GM23248 (cell line): Measurements from ENCODE around the gene PLXDC2. TPM values are rescaled to one million over a fixed set of nuclear protein-coding genes. Genes with fewer than 3 reads are reported as not detected.

ENCODE experiments used
- DNase-seq: peaks from one replicate; pipeline ENCODE4 v3.0.0-alpha.2; 2015
- H2AFZ ChIP-seq: fragments of 200-600 bp; sonication (generic); 2 replicates; pipeline ENCODE4 v1.6.1; 2016; ENCODE audit warnings: antibody characterized with exemption
- H3F3A ChIP-seq: fragments of 200-600 bp; sonication (generic); 2 replicates; pipeline ENCODE4 v1.6.1; 2016; ENCODE audit warnings: mild to moderate bottlenecking, antibody characterized with exemption, mixed run types; ENCODE audit not compliant: insufficient read depth
- H3K27ac ChIP-seq: fragments of 200-600 bp; sonication (generic); 2 replicates; pipeline ENCODE4 v1.5.1; 2016; ENCODE audit warnings: mild to moderate bottlenecking
- H3K27me3 ChIP-seq: fragments of 200-600 bp; sonication (generic); replicated peaks from 2 replicates; pipeline ENCODE4 v1.6.1; 2016; ENCODE audit warnings: mild to moderate bottlenecking; ENCODE audit not compliant: insufficient read depth
- H3K36me3 ChIP-seq: fragments of 200-600 bp; sonication (generic); 2 replicates; pipeline ENCODE4 v1.6.1; 2016; ENCODE audit warnings: low read depth, mild to moderate bottlenecking
- H3K4me1 ChIP-seq: fragments of 200-600 bp; sonication (generic); 2 replicates; pipeline ENCODE4 v1.6.1; 2016; ENCODE audit warnings: mild to moderate bottlenecking; ENCODE audit not compliant: insufficient read depth
- H3K4me2 ChIP-seq: fragments of 200-600 bp; sonication (generic); one replicate; pipeline ENCODE4 v1.6.1; 2016; ENCODE audit warnings: mild to moderate bottlenecking; ENCODE audit not compliant: unreplicated experiment
- H3K4me3 ChIP-seq: fragments of 200-600 bp; sonication (generic); 2 replicates; pipeline ENCODE4 v1.5.1; 2016; ENCODE audit warnings: mild to moderate bottlenecking
- H3K79me2 ChIP-seq: fragments of 200-600 bp; sonication (generic); 2 replicates; pipeline ENCODE4 v1.6.1; 2016; ENCODE audit warnings: mild to moderate bottlenecking; ENCODE audit not compliant: insufficient read depth
- H3K9ac ChIP-seq: fragments of 200-600 bp; sonication (generic); 2 replicates; pipeline ENCODE4 v1.6.1; 2016; ENCODE audit warnings: mild to moderate bottlenecking
- H3K9me2 ChIP-seq: fragments of 200-600 bp; sonication (generic); 2 replicates; pipeline ENCODE4 v1.6.1; 2016; ENCODE audit warnings: mixed run types, mild to moderate bottlenecking, moderate library complexity; ENCODE audit not compliant: insufficient read depth
- H3K9me3 ChIP-seq: fragments of 200-600 bp; sonication (generic); one replicate; pipeline ENCODE4 v1.6.1; 2017; ENCODE audit warnings: low read depth
- H4K20me1 ChIP-seq: fragments of 200-600 bp; sonication (generic); 2 replicates; pipeline ENCODE4 v1.6.0; 2016; ENCODE audit not compliant: insufficient read depth
- EZH2 ChIP-seq: fragments of 200-600 bp; sonication (generic); IDR thresholded peaks from 2 replicates; pipeline ENCODE4 v1.6.1; 2018; ENCODE audit warnings: antibody characterized with exemption, mild to moderate bottlenecking; ENCODE audit not compliant: insufficient read depth, poor library complexity, severe bottlenecking
- EZH2phosphoT487 ChIP-seq: fragments of 200-600 bp; sonication (generic); IDR thresholded peaks from 2 replicates; pipeline ENCODE4 v1.6.1; 2018; ENCODE audit warnings: antibody characterized with exemption, moderate library complexity, mild to moderate bottlenecking, low read depth; ENCODE audit not compliant: insufficient read depth
- WGBS, 2 experiments: methylation state at CpG; one replicate each; pipeline ENCODE4 v1.1.6; 2015 to 2017; ENCODE audit warnings: low lambda C conversion rate in 2 of 2, low coverage in 1 of 2; ENCODE audit errors: missing lambda C conversion rate in 2 of 2; 5-methylcytosine and 5-hydroxymethylcytosine counted together
- in situ Hi-C: fragments of 300-500 bp; cut with MboI; formaldehyde crosslinking; loops from 2 replicates; pipeline ENCODE4 v1.15.0; 2020
- polyA plus RNA-seq: library from polyadenylated mRNA; unstranded; fragments of >200 nt; fragmentation: Nextera tagmentation; extraction: Ambion mirVana; gene quantifications from 2 replicates; pipeline ENCODE4 v1.2.1, GENCODE V29; 2016
- total RNA-seq: library from RNA; depleted of rRNA; stranded (reverse); fragments of >200 nt; shearing (Covaris generic); gene quantifications from 2 replicates; pipeline ENCODE4 v1.2.3, GENCODE V29; 2014

Gene PLXDC2
- total and polyA plus RNA-seq, 2 experiments from 2014 or later = 0.81 to 2.3 TPM

DNA sequence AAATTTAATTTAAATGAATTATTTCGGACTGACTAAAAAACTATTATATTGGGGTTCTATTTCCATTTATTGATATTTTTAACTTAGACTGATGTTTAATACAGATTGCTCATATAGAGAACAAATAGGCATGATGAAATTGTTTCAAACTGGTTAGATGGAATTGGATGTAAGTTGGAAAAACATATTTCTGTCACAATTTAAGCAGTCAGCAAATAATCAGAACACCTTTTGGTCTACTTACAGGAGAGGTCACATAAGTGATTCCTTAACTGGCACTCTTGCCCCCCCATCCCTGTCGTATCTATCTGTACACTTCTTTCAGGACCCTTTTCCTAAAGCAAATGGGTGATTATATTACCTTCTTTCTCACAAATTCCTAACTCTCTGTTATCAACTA lies 138.4 kb downstream of the PLXDC2 start:
- 57 to 63% methylated on average over 2 of the region's 2 CpGs for WGBS, 2 experiments
- DNase-seq = no peak

DNA sequence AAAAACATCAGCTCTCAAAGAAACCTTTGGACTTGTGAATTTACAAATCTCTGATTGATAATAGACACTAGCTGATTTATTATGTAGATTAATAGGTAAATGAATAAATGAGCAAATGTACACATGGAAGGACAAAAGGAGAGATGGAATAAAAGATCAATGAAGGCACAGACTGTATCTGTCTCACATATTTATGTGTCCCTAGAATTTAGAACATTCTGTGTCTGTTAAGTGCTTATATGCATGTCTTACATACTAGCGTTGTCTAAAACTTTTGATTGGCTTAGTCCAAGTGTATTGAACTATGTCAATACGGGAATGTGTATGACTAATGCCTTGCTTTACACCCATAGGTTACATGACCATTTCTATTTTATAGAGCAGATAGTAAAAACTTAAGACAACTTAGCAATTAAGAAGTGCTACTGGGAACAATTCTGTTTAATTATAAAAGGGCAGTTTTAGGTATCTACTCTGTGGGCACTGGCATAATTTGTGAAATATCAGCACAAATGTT lies 140.3 kb downstream of the PLXDC2 start:
- no peak overlapping the region for H3K27ac ChIP-seq
- TF ChIP-seq EZH2phosphoT487 (no peak), EZH2 (no peak)
- H2AFZ ChIP-seq = no peak overlapping the region
- no peak overlapping the region for H3K4me2 ChIP-seq
- no peaks in the 10 kb centered on the region for H3K9me3 ChIP-seq
- no peak for DNase-seq
- in situ Hi-C loops = no loop called here
- no peaks in the 10 kb centered on the region for H3K4me1 ChIP-seq
- no peak overlapping the region for H3K9ac ChIP-seq
- no peaks in the 10 kb centered on the region for H4K20me1 ChIP-seq
- H3F3A ChIP-seq = no peaks in the 10 kb centered on the region
- H3K79me2 ChIP-seq = no peaks in the 10 kb centered on the region
- H3K9me2 ChIP-seq = no peaks in the 10 kb centered on the region
- no peaks in the 10 kb centered on the region for H3K36me3 ChIP-seq
- 66 to 79% methylated on average over 2 of the region's 2 CpGs for WGBS, 2 experiments
- H3K27me3 ChIP-seq = no peaks in the 10 kb centered on the region
- H3K4me3 ChIP-seq = no peak overlapping the region

More for the DNA sequence above, 138.4 kb downstream of the PLXDC2 start:
- in situ Hi-C loops = no loop called here
- Histone ChIP-seq H3K79me2 (no peaks in the 10 kb centered on the region), H3K27ac (no peak overlapping the region), H3K9ac (no peak overlapping the region), H3K9me2 (no peaks in the 10 kb centered on the region), H3K27me3 (no peaks in the 10 kb centered on the region), H2AFZ (no peak overlapping the region), H4K20me1 (no peaks in the 10 kb centered on the region), H3K4me2 (no peak overlapping the region), H3K9me3 (no peaks in the 10 kb centered on the region), H3K4me1 (no peaks in the 10 kb centered on the region), H3F3A (no peaks in the 10 kb centered on the region), H3K36me3 (no peaks in the 10 kb centered on the region), H3K4me3 (no peak overlapping the region)
- TF ChIP-seq EZH2phosphoT487 (no peak), EZH2 (no peak)

DNA sequence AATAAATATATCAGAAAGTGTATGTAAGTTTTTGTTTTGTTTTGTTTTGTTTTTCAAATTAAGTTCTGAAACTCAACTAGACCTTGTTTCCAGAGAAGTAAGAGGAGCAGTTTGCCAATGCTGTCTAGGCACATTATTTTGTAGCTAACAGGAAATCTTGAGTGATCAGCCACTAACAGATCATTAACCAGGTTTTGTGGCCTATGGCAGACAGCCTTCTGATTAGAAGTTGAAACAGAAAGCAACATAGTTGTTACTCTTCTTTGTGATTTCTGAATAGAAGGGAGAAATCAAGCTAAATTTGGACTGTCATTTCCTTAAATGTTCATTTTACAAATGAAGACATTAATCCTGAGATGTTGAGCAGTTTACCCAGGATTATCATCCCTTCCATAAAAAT lies 142.6 kb downstream of the PLXDC2 start:
- Histone ChIP-seq H3K9me2 (no peaks in the 10 kb centered on the region), H4K20me1 (no peaks in the 10 kb centered on the region), H2AFZ (no peak overlapping the region), H3K36me3 (no peaks in the 10 kb centered on the region), H3K9me3 (no peaks in the 10 kb centered on the region), H3F3A (no peaks in the 10 kb centered on the region), H3K9ac (no peak overlapping the region), H3K4me3 (no peak overlapping the region), H3K4me1 (no peaks in the 10 kb centered on the region), H3K4me2 (no peak overlapping the region), H3K79me2 (no peaks in the 10 kb centered on the region), H3K27me3 (no peaks in the 10 kb centered on the region), H3K27ac (no peak overlapping the region)
- no peak for DNase-seq
- in situ Hi-C loops = no loop called here
- TF ChIP-seq EZH2phosphoT487 = no peak
- TF ChIP-seq EZH2 = no peak

DNA sequence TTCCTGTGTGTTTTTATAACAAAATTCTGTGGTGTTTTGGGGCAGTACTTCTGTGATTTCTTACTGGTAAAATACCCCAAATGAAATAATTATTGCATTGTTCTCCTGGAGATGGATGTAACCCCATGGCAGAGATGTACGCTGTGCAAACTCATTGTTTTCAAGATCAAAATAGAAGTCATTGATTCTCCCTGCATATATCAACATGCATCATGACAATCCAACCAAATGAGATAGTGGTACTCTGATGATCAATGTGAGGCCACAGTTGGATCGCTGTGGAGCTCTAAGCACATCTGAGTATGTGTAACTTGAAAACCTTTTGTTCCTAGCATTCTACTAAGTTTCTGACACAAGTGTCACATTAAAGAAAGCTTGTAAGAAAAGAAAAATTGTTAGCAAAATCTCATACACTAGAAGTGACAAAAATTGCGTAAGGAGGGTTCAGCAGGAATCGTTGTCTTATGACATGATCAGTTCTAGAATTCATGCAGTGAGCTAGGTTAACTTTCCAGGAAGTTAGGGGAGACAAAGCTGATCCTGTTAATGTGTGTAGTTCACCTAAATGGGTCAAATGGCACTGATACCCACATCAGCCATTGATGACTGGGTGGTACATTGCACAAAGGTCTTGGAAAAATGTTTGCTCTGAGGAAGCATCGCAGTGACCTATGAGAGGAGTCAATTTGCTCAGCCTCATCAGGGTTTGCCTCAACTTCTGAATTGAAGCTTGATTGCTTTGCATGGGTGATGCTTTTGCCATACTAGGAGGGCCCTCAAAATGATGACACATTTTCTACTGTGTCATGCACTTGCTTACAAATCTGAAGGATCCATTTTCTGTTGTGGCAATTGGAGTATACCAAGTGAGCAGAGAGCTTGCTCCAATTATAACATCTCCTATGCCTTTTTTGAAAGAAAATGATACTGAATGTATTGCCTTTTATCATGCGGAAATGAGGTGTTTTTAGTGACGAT lies 145.1 kb downstream of the PLXDC2 start:
- no peak overlapping the region for H3K4me2 ChIP-seq
- H4K20me1 ChIP-seq = no peaks in the 10 kb centered on the region
- H3K4me1 ChIP-seq = no peaks in the 10 kb centered on the region
- no peak overlapping the region for H2AFZ ChIP-seq
- H3K79me2 ChIP-seq = no peaks in the 10 kb centered on the region
- H3K9me2 ChIP-seq = no peaks in the 10 kb centered on the region
- 74 to 80% methylated on average over 7 of the region's 7 CpGs for WGBS, 2 experiments
- in situ Hi-C loops = no loop called here
- TF ChIP-seq EZH2phosphoT487 (no peak), EZH2 (no peak)
- DNase-seq = no peak
- H3K27ac ChIP-seq = no peak overlapping the region
- no peaks in the 10 kb centered on the region for H3K27me3 ChIP-seq
- H3F3A ChIP-seq = no peaks in the 10 kb centered on the region
- H3K9me3 ChIP-seq = no peaks in the 10 kb centered on the region
- H3K4me3 ChIP-seq = no peak overlapping the region
- H3K36me3 ChIP-seq = no peaks in the 10 kb centered on the region
- no peak overlapping the region for H3K9ac ChIP-seq
